Caki2 (cell line): ENCODE results near the gene FRMD5. TPM values are rescaled to one million over a fixed set of nuclear protein-coding genes. Genes with fewer than 3 reads are reported as not detected.

Source experiments
- DNase-seq: peaks from one replicate; pipeline ENCODE4 v3.0.0-alpha.2; 2015; ENCODE audit warnings: low read depth
- in situ Hi-C: cut with HindIII; loops from 2 replicates; pipeline ENCODE4 v1.10.0; 2016; ENCODE audit warnings: low sequenced_read_pairs, low pct_unique_long_range_greater_than_20kb, mixed read lengths
- total RNA-seq: library from RNA; depleted of rRNA; stranded (reverse); fragments of >200 nt; shearing (Covaris generic); gene quantifications from 2 replicates; pipeline ENCODE4 v1.2.3, GENCODE V29; 2014; ENCODE audit warnings: low replicate concordance

The FRMD5 gene
- total RNA-seq, 1 experiment from 2014 or later: 0.51 TPM

- in situ Hi-C loops: no loop called here
- DNase-seq: no peak
These were observed 69.2 kb downstream of the FRMD5 start for GRCh38 chr15:44125879-44126278.

- in situ Hi-C loops: no loop called here
- DNase-seq: peak; percentile 92
These were observed 92.3 kb downstream of the FRMD5 start for GRCh38 chr15:44102675-44103254.

- DNase-seq: peak; percentile 64
- in situ Hi-C loops: no loop called here
These were observed 93.1 kb downstream of the FRMD5 start for GRCh38 chr15:44101944-44102343.

- in situ Hi-C loops: no loop called here
- no peak for DNase-seq
These were observed 93.8 kb downstream of the FRMD5 start for GRCh38 chr15:44101286-44101685.

- no peak for DNase-seq
- in situ Hi-C loops: no loop called here
These were observed 95.4 kb downstream of the FRMD5 start for GRCh38 chr15:44099671-44100070.

GRCh38 chr15:44097552-44097951, 97.5 kb downstream of the FRMD5 start:
- DNase-seq: no peak
- in situ Hi-C loops: no loop called here

- in situ Hi-C loops: no loop called here
- peak; percentile 20 for DNase-seq
These were observed 98.5 kb downstream of the FRMD5 start for GRCh38 chr15:44096596-44096995.

- no peak for DNase-seq
- in situ Hi-C loops: no loop called here
These were observed 100.3 kb downstream of the FRMD5 start for GRCh38 chr15:44094781-44095180.

GRCh38 chr15:44093836-44094235, 101.2 kb downstream of the FRMD5 start:
- in situ Hi-C loops: no loop called here

GRCh38 chr15:44092221-44092620, 102.8 kb downstream of the FRMD5 start:
- no peak for DNase-seq
- in situ Hi-C loops: no loop called here

More at GRCh38 chr15:44093836-44094235, 101.2 kb downstream of the FRMD5 start:
- no peak for DNase-seq

GRCh38 chr15:44087578-44088465, 107.2 kb downstream of the FRMD5 start:
- peak; percentile 50 for DNase-seq
- in situ Hi-C loops: no loop called here

GRCh38 chr15:44084770-44085169, 110.3 kb downstream of the FRMD5 start:
- in situ Hi-C loops: no loop called here
- no peak for DNase-seq

- DNase-seq: no peak
- in situ Hi-C loops: no loop called here
These were observed 110.9 kb downstream of the FRMD5 start for GRCh38 chr15:44084171-44084570.

GRCh38 chr15:44082558-44083157, 112.4 kb downstream of the FRMD5 start:
- in situ Hi-C loops: no loop called here
- DNase-seq: no peak

- in situ Hi-C loops: no loop called here
These were observed 113.8 kb downstream of the FRMD5 start for GRCh38 chr15:44081026-44082013.

GRCh38 chr15:44075535-44075934, 119.5 kb downstream of the FRMD5 start:
- no peak for DNase-seq
- in situ Hi-C loops: no loop called here

More at GRCh38 chr15:44081026-44082013, 113.8 kb downstream of the FRMD5 start:
- DNase-seq: no peak

- no peak for DNase-seq
- in situ Hi-C loops: no loop called here
These were observed 125.6 kb downstream of the FRMD5 start for GRCh38 chr15:44069489-44069888.

- in situ Hi-C loops: no loop called here
These were observed 126.7 kb downstream of the FRMD5 start for GRCh38 chr15:44068347-44068746.

More at GRCh38 chr15:44068347-44068746, 126.7 kb downstream of the FRMD5 start:
- no peak for DNase-seq
